Measurements from ENCODE around the gene SPN.
"Not testable (repeated sequence)": the region's sequence is repeated elsewhere in the genome, so short reads cannot be mapped to it uniquely, and the experiment has no call there.

The SPN gene

GRCh38 chr16:29701214-29701555 lies 38.1 kb downstream of the SPN start:
- DNase-seq (ENCODE audit: low read depth) = no peak

DNA sequence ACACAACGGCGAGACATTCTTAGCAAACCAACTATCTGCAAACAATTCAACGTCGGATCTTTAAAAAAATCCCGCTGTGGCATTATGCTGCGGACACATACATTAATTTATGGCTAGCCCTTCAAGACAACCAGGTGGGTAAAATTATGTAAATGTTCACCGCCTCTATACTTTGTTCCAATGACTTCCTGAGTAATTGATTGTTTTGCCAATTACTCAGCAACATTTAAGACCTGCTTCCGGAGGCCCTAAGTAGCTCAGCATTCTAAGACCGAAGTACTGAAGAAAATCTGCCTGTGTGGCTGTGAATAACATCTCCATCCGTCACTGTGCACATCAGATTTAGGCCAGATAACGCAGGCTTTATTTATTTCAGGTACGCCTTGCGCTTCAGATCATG lies 39.2 kb downstream of the SPN start:
- no peak for DNase-seq (ENCODE audit: low read depth)

GRCh38 chr16:29705030-29705429 lies 42.0 kb downstream of the SPN start:
- no peak for DNase-seq (ENCODE audit: low read depth)

GRCh38 chr16:29707160-29707559 lies 44.1 kb downstream of the SPN start:
- not testable (repeated sequence) for DNase-seq (ENCODE audit: low read depth)

- DNase-seq (ENCODE audit: low read depth) = no peak
These were observed 46.0 kb downstream of the SPN start for GRCh38 chr16:29708917-29709600.

- not testable (repeated sequence) for DNase-seq (ENCODE audit: low read depth)
These were observed 46.6 kb downstream of the SPN start for GRCh38 chr16:29709657-29710056.

- peak; percentile 81 for DNase-seq (ENCODE audit: low read depth)
These were observed 47.5 kb downstream of the SPN start for GRCh38 chr16:29710227-29711219.

DNA sequence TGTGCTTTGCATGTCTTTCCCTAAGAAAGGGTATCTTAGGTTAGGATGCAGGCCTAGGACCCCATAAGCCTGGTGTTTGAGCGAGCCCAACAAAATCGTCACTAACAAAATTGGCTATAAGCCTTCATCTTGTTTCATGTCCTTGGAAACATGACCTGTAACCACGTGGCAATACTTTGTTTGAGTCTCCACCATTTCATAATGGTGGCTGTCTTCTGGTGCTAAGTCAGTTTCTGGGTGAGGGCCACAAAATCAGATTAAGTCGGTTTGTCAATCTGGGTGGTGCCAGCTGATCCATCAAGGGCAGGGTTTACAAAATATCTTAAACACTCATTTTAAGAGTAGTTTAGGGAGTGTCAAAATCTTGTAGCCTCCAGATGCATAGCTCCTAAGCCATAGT lies 49.8 kb downstream of the SPN start:
- DNase-seq (ENCODE audit: low read depth) = no peak

GRCh38 chr16:29714396-29714795 lies 51.3 kb downstream of the SPN start:
- no peak for DNase-seq (ENCODE audit: low read depth)

- no peak for DNase-seq (ENCODE audit: low read depth)
These were observed 51.9 kb downstream of the SPN start for GRCh38 chr16:29714972-29715371.

- DNase-seq (ENCODE audit: low read depth) = no peak
These were observed 54.1 kb downstream of the SPN start for GRCh38 chr16:29717113-29717512.

GRCh38 chr16:29719063-29719462 lies 56.0 kb downstream of the SPN start:
- no peak for DNase-seq (ENCODE audit: low read depth)

All from iris pigment epithelial cell (primary cell).